GF-D8 (cell line): Measurements from ENCODE around the gene SUPV3L1.
"Not testable (repeated sequence)": the region's sequence is repeated elsewhere in the genome, so short reads cannot be mapped to it uniquely, and the experiment has no call there.

Experiments
- DNase-seq: peaks from one replicate; lab custom pipeline; 2025; lab: John Stamatoyannopoulos, UW

SUPV3L1 gene

GRCh38 chr10:69230128-69230527 lies 50.1 kb downstream of the SUPV3L1 start:
- no peak for DNase-seq

- DNase-seq: no peak
Measured at GRCh38 chr10:69232252-69232651, 52.2 kb downstream of the SUPV3L1 start.

GRCh38 chr10:69232736-69233480 lies 52.9 kb downstream of the SUPV3L1 start:
- DNase-seq: no peak

DNA sequence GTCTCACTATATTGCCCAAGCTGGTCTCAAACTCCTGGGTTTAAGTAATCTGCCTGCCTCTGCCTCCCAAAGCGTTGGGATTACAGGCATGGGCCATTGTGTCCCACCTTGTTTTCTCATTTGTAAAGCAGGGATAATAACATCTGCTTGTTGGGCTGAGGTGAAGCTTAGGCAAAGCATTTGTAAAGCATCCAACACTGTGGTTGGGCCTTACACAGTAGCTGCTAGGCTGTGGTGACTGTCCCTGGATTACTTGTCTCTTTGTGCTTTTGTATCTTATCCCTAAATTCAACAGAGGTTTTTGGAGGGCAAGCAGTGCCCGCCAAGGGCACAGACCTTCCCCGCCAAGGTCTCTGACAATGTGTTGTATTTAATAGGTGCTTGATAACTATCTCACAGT lies 54.4 kb downstream of the SUPV3L1 start:
- no peak for DNase-seq

DNA sequence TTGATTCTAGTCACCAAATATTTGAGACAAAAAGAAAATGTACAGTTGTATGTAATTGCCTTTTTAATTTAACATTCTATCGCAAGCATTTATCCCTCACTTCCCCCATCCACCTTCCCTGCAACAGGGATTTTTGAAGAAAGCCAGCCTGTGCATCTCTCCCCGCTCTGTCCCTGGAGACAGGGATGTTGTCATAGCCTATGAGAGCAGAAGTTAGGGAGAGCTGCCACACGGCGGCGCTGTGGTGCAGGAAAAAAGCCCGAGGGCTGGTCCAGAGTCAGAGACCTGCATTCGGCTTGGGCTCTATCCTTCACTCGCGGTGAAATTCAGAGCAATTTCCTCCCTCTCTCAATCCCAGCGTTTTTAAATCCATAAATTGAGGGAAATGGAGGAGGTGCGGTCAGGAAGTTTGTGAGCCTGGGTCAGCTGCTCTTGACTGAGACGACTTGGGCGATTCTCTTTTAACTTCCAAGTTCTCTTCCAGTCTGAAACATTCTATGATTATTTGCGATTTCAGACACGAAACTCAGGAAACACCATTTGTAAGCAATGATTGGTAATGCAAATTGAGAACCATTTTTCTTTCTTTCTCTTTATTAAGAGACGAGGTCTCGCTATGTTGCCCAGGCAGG lies 57.6 kb downstream of the SUPV3L1 start:
- peak; percentile 48 for DNase-seq

DNA sequence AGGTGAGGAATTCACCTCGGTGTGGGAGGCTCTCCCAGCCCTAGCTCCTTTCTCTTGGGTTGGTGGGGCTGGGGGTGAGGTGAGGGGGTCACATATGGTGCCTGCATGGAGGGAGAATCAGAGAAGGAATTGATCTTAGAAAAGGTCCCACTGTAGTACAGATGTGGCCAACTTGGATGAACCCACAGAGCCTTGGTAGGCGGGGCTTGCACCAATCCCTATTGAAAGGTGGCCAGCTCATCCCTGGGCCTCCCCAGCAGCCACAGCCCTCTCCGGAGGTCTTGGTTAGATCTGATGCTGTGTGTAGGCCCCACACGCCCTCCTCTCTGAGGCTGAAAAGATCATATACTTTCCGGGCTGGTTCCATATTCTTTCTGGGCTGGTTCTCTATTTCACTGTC lies 59.1 kb downstream of the SUPV3L1 start:
- no peak for DNase-seq

DNA sequence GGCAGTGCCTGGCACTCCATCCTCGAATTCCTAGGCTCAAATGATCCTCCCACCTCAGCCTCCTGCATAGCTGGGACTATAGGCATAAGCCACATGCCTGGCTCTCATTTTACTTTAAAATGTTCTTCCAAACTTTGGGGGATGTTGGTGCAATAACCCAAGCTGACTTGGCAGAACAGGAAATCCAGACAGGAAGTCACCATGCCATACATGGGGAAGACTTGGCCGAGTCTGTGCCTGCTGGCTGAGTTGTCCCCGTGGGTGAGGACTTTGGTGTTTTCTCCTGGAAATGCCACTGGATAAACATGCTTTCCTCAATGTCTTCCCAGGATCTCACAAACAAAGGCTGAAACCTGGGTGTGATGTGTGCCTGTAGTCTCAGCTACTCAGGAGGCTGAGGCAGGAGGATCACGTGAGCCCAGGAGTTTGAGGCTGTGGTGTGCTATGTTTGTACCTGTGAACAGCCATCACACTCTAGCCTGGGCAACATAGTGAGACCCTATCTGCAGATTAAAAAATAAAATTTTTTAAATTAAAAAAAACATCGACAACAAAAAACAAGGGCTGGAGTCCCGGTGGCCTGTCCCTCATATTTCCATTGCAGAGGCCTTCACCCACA lies 59.9 kb downstream of the SUPV3L1 start:
- peak; percentile 14 for DNase-seq

GRCh38 chr10:69240455-69240854 lies 60.4 kb downstream of the SUPV3L1 start:
- DNase-seq: no peak

- DNase-seq: no peak
Measured at GRCh38 chr10:69241575-69241974, 61.5 kb downstream of the SUPV3L1 start.

GRCh38 chr10:69242040-69242851 lies 62.2 kb downstream of the SUPV3L1 start:
- DNase-seq: no peak

GRCh38 chr10:69242852-69243212 lies 62.8 kb downstream of the SUPV3L1 start:
- no peak for DNase-seq

DNA sequence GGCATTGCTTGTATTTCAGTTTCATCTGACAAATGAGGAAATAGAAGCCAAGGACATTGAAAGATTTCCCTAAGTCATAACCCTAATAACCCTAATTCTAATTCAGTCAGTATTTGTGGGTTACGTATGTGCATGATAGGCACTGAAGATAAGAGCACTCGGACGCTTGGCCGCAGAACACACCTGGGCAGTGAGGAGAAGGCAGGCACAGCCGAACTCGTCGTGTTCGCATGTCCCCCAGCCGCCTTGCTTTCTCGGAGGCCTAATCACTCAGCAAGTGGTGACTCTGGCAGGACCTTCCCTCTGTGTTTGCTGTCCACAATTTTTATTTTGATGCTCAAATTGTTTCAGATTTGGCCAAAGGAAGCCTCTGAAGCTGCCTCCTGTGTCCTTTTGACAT lies 63.8 kb downstream of the SUPV3L1 start:
- DNase-seq: no peak

DNA sequence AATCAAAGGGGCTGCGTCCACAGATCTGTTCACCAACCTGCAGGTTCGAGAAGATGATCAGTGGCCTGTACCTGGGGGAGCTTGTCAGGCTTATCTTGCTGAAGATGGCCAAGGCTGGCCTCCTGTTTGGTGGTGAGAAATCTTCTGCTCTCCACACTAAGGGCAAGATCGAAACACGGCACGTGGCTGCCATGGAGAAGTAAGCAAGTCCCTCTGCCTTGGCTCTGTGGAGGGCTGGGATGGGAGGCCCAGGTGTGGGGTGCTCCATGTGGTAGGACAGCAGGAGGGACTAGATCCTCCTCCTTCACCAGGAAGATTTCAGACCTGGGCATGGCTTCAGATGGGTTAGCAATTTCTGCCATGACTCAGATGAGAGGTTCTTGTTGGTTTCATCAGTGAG lies 66.0 kb downstream of the SUPV3L1 start:
- no peak for DNase-seq

GRCh38 chr10:69246581-69247312 lies 66.7 kb downstream of the SUPV3L1 start:
- DNase-seq: no peak

GRCh38 chr10:69247313-69247710 lies 67.3 kb downstream of the SUPV3L1 start:
- no peak for DNase-seq

DNA sequence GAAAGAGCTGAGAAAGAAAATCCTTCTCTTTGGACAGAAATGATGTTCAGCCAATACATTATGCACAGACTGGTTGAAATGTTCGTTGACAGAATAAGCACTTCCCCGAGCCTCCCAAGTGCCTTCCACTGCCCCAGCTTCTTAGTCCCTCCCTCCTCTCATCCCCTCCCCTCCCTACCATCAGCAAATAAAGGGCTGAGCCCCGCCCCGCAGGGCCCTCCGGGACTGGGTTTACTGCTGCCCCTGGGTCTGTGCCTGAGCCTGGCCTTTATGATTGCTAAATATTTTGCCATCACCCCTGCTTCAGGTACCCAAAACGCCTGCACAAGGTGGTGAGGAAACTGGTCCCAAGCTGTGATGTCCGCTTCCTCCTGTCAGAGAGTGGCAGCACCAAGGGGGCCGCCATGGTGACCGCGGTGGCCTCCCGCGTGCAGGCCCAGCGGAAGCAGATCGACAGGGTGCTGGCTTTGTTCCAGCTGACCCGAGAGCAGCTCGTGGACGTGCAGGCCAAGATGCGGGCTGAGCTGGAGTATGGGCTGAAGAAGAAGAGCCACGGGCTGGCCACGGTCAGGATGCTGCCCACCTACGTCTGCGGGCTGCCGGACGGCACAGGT lies 68.2 kb downstream of the SUPV3L1 start:
- no peak for DNase-seq

DNA sequence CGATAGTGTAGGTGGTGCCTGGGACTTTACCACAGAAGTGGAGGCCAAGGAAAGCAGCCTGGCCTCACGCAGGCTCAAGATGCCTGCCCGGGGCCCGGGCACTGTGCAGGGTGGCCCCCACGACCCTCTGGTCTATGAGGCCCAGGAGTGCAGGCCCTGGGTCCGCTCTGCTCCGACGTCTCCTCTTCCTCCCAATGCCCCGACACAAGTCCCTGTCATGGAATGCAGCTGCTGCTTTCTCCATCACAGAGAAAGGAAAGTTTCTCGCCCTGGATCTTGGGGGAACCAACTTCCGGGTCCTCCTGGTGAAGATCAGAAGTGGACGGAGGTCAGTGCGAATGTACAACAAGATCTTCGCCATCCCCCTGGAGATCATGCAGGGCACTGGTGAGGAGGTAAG lies 70.0 kb downstream of the SUPV3L1 start:
- no peak for DNase-seq

DNA sequence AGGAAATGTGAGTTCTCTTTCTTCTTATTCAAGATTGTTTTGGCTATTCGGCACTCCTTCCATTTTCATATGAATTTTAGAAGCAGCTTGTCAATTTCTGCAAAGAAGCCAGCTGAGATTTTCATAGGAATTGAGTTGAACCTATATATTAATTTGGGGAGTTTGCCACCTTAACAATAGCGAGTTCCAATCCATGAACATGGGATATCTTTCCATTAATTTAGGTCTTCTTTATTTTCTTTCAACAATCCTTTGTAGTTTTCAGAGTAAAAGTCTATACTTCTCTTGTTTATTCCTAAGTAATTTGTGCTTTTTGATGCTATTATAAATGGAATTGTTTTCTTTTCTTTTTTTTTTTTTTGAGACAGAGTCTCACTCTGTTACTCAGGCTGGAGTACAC lies 71.4 kb downstream of the SUPV3L1 start:
- DNase-seq: not testable (repeated sequence)

DNA sequence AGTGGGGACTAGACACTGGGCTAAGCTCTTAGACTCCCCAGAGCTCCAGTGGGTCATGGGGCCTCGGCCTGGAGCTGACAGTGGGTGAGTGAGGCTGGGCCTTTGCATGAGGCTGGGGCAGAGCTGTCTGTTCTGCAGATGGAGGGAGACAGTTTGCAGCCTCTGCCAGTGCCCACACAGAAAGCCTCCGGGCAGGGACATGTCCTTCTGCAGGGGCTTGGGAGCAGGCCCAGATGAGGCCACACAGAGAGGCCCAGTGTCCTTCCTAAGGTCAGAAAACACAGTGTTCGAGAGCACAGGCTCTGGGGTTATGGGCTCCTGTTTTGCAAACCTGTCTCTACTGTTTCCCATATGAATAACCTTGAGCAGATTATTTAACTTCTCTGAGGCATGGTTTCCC lies 73.1 kb downstream of the SUPV3L1 start:
- DNase-seq: no peak

GRCh38 chr10:69254877-69255276 lies 74.8 kb downstream of the SUPV3L1 start:
- DNase-seq: no peak
